NT2/D1 (cell line): ENCODE measurements around the gene POMT2.

Experiments used
- YY1 ChIP-seq: IDR thresholded peaks from 2 replicates; pipeline ENCODE4 v1.6.1; 2011; ENCODE audit not compliant: insufficient read length, insufficient read depth
- ZNF274 ChIP-seq: IDR thresholded peaks from 2 replicates; pipeline ENCODE4 v1.6.1; 2011; ENCODE audit warnings: mild to moderate bottlenecking, low read depth, low read length

DNA sequence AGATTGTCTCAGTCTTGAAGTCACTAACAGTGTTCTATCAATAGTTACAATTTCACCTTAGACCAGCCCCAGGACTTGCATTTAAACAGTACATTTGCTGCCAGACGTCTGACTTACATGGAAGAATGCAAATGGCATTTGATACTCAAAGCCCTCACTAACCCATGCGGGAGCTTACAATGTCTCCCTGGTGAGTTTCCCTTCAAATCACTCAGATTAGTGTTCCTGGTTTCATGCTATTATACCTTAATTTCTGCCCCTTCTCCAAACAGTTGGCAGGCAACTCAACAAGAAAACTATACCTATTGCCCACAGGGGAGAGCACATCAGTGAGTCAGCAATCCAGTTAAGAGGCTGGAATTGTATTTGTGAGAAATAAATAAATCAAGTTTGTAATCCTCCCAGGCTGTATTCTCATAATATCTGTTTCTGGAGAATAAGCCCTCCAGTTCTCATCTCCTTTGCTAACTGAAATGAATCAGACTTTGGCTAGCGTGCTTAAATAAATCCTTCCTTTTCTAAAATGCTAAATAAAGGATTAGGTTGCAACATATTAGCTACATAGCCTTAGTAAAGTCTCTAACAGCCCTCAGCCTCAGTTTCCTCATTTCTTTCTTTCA lies 23.8 kb upstream of the POMT2 start:
- TF ChIP-seq ZNF274 (no peak), YY1 (no peak)
